ENCODE results near the gene STXBP1.

Gene STXBP1

GRCh38 chr9:127693697-127694096 lies 81.6 kb downstream of the STXBP1 start:
- Histone ChIP-seq H3K9me3 (ENCODE audit: control insufficient read depth, insufficient read depth, low read depth, low read length) (no peaks in the 10 kb centered on the region), H3K27ac (ENCODE audit: extremely low read depth, low read depth, low read length) (no peak overlapping the region), H3K4me1 (ENCODE audit: control insufficient read depth, insufficient read depth, low read length) (no peaks in the 10 kb centered on the region), H3K36me3 (ENCODE audit: control insufficient read depth in 2 of 2, insufficient read depth in 1 of 2, low read length in 2 of 2) (peaks cover 0 to 29% of the 10 kb centered on the region in 2 experiments; a peak in 1 of 3 replicates), H3K4me3 (ENCODE audit: low read depth, low read length) (no peak overlapping the region)
- ChIA-PET CTCF (interaction anchor here (0.6 kb wide), 1 partner anchor 115 kb away, joined by 3 read pairs; no protein-coding TSS in a partner anchor), POLR2A (no interaction called here)
- TF ChIP-seq ZNF248 (tag by site-specific recombination; IDR thresholded peaks at IDR 0.05) = no peak
- TF ChIP-seq, protein P1, sequence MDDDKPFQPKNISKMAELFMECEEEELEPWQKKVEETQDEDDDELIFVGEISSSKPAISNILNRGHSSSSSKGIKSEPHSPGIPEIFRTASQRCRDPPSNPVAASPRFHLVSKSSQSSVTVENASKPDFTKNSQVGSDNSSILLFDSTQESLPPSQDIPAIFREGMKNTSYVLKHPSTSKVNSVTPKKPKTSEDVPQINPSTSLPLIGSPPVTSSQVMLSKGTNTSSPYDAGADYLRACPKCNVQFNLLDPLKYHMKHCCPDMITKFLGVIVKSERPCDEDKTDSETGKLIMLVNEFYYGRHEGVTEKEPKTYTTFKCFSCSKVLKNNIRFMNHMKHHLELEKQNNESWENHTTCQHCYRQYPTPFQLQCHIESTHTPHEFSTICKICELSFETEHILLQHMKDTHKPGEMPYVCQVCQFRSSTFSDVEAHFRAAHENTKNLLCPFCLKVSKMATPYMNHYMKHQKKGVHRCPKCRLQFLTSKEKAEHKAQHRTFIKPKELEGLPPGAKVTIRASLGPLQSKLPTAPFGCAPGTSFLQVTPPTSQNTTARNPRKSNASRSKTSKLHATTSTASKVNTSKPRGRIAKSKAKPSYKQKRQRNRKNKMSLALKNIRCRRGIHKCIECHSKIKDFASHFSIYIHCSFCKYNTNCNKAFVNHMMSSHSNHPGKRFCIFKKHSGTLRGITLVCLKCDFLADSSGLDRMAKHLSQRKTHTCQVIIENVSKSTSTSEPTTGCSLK (tag by site-specific recombination; IDR thresholded peaks at IDR 0.05) = no peak

DNA sequence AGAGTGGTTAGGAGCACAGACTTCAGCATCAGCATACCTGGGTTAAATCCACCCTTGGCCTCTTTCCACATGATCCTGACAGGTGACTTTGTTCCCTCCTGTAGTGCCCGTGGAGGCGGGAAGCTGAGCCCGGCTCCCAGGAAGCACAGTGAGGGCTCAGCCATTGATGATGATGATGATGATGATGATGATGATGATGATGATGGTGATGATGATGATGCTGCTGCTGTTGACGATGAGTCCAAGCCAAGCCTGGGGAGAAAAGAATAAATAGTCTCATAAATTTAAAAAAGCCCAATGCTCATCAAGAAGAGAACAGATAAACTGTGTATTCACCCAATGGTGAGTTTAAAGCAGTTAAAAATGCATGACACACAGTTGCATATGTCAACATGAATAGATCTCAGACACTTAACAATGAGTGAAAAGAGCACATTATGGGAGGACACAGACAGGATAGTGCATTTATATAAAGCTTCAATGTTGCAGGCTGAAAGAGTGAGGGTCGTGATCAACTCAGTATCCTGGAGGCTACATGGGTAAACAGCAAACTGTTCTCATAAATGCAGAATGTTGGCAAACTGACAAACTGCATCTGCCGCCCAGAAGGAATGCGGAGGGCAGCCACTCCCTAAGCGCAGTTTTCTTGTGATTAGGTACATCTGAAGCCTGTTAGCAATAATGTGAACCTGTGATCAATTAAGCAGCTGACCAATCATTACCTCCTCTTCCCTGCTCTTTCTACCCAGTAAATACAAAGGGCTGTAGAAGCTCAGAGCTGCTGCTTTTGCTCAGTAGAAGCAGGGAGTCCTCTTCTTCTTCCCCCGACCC lies 83.0 kb downstream of the STXBP1 start:
- POLR2A ChIA-PET = no interaction called here
- no peaks in the 10 kb centered on the region for H3K4me1 ChIP-seq (ENCODE audit: control insufficient read depth, insufficient read depth, low read length)
- no peak for TF ChIP-seq WT1 (tag by site-specific recombination; IDR thresholded peaks at IDR 0.05)
- TF ChIP-seq, protein P2, sequence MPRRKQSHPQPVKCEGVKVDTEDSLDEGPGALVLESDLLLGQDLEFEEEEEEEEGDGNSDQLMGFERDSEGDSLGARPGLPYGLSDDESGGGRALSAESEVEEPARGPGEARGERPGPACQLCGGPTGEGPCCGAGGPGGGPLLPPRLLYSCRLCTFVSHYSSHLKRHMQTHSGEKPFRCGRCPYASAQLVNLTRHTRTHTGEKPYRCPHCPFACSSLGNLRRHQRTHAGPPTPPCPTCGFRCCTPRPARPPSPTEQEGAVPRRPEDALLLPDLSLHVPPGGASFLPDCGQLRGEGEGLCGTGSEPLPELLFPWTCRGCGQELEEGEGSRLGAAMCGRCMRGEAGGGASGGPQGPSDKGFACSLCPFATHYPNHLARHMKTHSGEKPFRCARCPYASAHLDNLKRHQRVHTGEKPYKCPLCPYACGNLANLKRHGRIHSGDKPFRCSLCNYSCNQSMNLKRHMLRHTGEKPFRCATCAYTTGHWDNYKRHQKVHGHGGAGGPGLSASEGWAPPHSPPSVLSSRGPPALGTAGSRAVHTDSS (tag by site-specific recombination; IDR thresholded peaks at IDR 0.05) = peak; percentile 99
- no peak for TF ChIP-seq ZNF548 (tag by site-specific recombination; IDR thresholded peaks at IDR 0.05)
- no peak for TF ChIP-seq ZBTB20 (tag by site-specific recombination; IDR thresholded peaks at IDR 0.05)
- H3K9me3 ChIP-seq (ENCODE audit: control insufficient read depth, insufficient read depth, low read depth, low read length) = no peaks in the 10 kb centered on the region
- no peak overlapping the region for H3K4me3 ChIP-seq (ENCODE audit: low read depth, low read length)
- no peak overlapping the region for H3K27ac ChIP-seq (ENCODE audit: extremely low read depth, low read depth, low read length)
- H3K36me3 ChIP-seq (ENCODE audit: control insufficient read depth in 2 of 2, insufficient read depth in 1 of 2, low read length in 2 of 2) = peaks cover 0 to 19% of the 10 kb centered on the region in 2 experiments; a peak in 1 of 3 replicates
- CTCF ChIA-PET = no interaction called here

DNA sequence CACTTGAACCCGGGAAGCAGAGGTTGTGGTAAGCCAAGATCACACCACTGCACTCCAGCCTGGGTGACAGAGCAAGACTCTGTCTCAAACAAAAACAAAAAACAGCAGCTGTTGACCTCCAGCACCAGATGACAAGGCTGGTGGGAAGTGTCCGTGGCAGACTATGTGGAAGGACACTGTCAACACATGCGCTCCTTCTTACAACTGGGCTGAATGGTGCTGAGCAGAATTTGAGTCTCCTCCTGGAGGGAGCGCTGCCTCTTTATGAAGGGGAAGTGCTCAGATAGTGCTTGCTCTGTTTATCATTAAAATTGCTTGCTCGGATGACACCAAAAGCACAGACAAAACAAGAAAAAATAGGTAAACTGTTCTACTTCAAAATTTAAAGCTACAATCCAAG lies 85.5 kb downstream of the STXBP1 start:
- Histone ChIP-seq H3K9me3 (ENCODE audit: control insufficient read depth, insufficient read depth, low read depth, low read length) (no peaks in the 10 kb centered on the region), H3K4me3 (ENCODE audit: low read depth, low read length) (no peak overlapping the region), H3K36me3 (ENCODE audit: control insufficient read depth in 2 of 2, insufficient read depth in 1 of 2, low read length in 2 of 2) (peaks cover 0 to 7% of the 10 kb centered on the region in 2 experiments; a peak in 1 of 3 replicates), H3K4me1 (ENCODE audit: control insufficient read depth, insufficient read depth, low read length) (no peaks in the 10 kb centered on the region), H3K27ac (ENCODE audit: extremely low read depth, low read depth, low read length) (no peak overlapping the region)
- CTCF ChIA-PET = no interaction called here
- POLR2A ChIA-PET = no interaction called here
- TF ChIP-seq ZIC2 (tag by site-specific recombination; IDR thresholded peaks at IDR 0.05) (no peak), ZNF843 (tag by site-specific recombination; IDR thresholded peaks at IDR 0.05) (no peak), MZF1 (tag by site-specific recombination; IDR thresholded peaks at IDR 0.05; ENCODE audit: borderline replicate concordance) (no peak), ZNF112 (tag by site-specific recombination; IDR thresholded peaks at IDR 0.05) (no peak), ZSCAN4 (tag by site-specific recombination; IDR thresholded peaks at IDR 0.05) (no peak), ZNF639 (tag by site-specific recombination; IDR thresholded peaks at IDR 0.05) (no peak)
- TF ChIP-seq, protein P3, sequence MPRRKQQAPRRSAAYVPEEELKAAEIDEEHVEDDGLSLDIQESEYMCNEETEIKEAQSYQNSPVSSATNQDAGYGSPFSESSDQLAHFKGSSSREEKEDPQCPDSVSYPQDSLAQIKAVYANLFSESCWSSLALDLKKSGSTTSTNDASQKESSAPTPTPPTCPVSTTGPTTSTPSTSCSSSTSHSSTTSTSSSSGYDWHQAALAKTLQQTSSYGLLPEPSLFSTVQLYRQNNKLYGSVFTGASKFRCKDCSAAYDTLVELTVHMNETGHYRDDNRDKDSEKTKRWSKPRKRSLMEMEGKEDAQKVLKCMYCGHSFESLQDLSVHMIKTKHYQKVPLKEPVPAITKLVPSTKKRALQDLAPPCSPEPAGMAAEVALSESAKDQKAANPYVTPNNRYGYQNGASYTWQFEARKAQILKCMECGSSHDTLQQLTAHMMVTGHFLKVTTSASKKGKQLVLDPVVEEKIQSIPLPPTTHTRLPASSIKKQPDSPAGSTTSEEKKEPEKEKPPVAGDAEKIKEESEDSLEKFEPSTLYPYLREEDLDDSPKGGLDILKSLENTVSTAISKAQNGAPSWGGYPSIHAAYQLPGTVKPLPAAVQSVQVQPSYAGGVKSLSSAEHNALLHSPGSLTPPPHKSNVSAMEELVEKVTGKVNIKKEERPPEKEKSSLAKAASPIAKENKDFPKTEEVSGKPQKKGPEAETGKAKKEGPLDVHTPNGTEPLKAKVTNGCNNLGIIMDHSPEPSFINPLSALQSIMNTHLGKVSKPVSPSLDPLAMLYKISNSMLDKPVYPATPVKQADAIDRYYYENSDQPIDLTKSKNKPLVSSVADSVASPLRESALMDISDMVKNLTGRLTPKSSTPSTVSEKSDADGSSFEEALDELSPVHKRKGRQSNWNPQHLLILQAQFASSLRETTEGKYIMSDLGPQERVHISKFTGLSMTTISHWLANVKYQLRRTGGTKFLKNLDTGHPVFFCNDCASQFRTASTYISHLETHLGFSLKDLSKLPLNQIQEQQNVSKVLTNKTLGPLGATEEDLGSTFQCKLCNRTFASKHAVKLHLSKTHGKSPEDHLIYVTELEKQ (tag by site-specific recombination; IDR thresholded peaks at IDR 0.05; ENCODE audit: borderline replicate concordance) = no peak
- TF ChIP-seq, protein P4, sequence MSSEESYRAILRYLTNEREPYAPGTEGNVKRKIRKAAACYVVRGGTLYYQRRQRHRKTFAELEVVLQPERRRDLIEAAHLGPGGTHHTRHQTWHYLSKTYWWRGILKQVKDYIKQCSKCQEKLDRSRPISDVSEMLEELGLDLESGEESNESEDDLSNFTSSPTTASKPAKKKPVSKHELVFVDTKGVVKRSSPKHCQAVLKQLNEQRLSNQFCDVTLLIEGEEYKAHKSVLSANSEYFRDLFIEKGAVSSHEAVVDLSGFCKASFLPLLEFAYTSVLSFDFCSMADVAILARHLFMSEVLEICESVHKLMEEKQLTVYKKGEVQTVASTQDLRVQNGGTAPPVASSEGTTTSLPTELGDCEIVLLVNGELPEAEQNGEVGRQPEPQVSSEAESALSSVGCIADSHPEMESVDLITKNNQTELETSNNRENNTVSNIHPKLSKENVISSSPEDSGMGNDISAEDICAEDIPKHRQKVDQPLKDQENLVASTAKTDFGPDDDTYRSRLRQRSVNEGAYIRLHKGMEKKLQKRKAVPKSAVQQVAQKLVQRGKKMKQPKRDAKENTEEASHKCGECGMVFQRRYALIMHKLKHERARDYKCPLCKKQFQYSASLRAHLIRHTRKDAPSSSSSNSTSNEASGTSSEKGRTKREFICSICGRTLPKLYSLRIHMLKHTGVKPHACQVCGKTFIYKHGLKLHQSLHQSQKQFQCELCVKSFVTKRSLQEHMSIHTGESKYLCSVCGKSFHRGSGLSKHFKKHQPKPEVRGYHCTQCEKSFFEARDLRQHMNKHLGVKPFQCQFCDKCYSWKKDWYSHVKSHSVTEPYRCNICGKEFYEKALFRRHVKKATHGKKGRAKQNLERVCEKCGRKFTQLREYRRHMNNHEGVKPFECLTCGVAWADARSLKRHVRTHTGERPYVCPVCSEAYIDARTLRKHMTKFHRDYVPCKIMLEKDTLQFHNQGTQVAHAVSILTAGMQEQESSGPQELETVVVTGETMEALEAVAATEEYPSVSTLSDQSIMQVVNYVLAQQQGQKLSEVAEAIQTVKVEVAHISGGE (tag by site-specific recombination; conservative IDR thresholded peaks at IDR 0.05; ENCODE audit: low read depth) = no peak
- TF ChIP-seq, protein P5, sequence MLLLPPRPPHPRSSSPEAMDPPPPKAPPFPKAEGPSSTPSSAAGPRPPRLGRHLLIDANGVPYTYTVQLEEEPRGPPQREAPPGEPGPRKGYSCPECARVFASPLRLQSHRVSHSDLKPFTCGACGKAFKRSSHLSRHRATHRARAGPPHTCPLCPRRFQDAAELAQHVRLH (tag by site-specific recombination; IDR thresholded peaks at IDR 0.05) = no peak

All from HEK293 (cell line).